Measurements from ENCODE around the gene LEMD3. TPM values are rescaled to one million over a fixed set of nuclear protein-coding genes. Genes with fewer than 3 reads are reported as not detected.

The LEMD3 gene
- total RNA-seq, 1 experiment from 2014 or later = 22.0 TPM

DNA sequence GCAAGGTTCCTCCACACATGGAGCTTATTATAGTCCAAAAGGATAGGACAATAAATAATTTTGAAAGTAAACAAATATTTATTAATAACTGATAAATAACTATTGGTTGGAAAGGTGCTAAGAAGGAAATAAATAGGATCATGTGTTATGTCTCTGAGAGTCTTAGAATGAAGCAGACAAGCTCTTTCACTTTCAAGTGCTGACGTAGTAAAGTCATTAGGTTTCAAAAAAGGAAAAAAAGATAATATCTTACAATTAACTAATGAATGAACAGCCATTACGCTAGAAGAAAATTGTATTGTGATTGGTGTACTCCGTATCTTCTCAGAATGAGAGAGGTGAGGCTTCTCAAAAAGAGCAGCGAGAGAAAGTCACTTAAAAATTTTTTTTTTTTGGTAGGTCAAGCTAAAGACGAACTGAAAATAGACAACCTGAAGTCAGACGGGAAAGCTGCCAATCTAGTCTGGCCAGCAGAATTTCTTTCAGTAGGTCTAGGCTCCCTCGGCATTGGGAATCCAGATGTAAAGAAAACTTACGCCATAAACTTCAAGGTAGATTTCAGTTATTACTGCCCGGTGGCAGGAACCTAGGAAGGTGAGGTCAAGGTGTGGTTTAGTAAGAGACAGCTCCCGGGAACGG, 583 bp upstream of the LEMD3 start:
- DNase-seq (ENCODE audit: low read depth) = no peak

DNA sequence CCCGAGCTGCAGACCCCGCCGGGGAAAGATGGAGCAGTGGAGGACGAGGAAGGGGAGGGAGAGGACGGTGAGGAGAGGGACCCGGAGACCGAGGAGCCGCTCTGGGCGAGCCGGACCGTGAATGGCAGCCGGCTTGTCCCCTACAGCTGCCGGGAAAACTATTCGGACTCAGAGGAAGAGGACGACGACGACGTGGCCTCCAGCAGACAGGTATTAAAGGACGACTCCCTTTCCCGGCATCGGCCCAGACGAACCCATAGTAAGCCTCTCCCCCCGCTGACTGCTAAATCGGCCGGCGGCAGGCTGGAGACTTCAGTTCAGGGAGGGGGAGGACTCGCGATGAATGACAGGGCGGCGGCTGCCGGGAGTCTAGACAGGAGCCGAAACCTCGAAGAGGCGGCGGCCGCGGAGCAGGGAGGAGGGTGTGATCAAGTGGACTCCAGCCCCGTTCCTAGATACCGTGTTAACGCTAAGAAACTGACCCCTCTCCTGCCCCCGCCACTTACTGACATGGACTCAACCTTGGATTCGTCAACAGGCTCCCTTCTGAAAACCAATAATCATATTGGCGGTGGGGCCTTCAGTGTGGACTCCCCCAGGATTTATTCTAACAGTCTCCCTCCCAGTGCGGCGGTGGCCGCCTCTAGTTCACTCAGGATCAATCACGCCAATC, 962 bp downstream of the LEMD3 start:
- DNase-seq (ENCODE audit: low read depth) = peak; percentile 50

DNA sequence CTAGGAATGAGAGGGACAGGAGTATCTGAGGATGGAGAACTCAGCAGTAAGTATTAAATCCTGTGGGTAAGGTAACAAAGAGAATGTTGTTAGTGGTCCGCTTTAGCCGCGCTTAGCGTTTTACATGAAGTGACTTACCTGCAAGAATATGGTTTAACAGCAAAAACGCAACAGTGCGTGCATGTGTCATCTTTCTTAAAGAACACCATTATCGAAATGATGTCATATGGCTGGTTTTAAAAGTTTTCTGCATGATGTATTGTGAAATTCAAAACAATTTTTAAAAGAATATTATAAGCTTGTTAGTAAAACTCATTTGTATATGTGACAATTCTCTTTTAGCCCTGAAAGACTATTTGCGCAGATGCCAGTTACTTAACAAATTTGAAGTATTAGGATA, 1.7 kb downstream of the LEMD3 start:
- DNase-seq (ENCODE audit: low read depth) = no peak

DNA sequence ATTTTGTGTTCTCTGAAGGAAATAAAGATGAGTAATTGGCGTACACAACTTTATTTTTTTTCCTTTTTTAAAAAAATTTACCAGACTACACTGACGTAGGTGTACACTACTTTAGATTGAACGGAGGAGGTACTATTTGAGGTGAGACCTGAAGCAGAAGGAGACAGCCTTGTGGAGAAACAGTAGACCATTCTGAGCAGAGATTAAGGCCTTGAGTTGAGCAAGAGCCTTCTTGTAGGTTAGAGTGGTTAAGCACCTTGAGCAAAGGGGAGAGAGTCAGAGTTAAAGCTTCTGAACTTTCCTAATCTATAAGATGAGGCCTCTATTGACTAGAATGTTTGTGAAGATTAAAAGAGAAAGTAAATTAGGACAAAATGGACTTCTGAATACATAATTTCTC, 2.5 kb downstream of the LEMD3 start:
- no peak for DNase-seq (ENCODE audit: low read depth)

DNA sequence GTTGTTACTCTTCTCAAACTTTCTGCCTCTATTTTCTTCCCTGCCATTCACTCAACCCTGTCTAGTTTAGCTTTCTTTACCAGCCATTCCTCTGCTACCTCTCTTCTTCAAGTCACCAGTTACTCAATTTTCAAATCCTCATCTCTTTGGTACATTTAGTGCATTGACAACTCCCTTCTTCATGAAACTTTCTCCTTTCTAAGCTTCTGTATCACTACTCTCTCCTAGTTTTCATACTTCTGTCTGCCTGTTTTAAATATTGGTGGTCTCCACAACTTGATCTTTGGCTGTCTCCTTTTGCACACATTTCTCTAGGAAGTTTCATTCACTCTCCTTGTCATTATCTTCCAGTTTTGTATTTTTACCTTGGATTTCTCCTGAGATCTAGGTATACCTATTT, 6.0 kb downstream of the LEMD3 start:
- DNase-seq (ENCODE audit: low read depth) = no peak

DNA sequence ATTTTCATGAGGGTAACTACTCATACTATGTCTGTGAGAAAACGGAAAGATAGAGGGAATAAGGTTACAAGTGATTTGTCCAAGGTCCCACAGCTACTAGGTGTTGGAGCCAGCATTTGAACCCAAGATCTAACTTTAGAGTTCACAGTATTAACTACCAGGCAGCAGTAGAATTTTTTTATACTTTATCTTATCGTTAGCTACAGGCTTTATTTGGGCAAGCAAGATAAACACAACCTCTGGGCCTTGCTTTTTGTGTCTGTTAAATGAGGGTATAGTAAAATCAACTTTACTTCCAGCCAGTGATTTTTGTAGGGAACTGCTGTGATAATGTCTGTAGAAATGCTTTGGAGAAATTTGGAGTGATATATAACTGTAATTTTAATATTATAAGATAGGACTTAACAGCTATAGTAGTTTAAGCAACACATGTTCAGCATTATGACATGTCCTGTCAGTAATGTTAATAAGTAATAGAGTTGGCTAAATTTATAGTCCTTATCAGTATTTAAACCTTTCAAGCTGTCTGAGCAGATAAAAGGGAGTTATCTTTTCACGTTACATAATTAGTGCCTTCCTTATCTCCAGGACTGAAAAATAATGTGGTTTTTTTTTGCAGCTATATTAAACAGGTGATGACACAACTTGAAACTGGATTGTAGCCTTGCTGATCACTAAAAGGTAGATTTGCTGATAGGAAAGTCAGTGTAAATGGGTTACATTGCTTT, 12.8 kb downstream of the LEMD3 start:
- DNase-seq (ENCODE audit: low read depth) = no peak

DNA sequence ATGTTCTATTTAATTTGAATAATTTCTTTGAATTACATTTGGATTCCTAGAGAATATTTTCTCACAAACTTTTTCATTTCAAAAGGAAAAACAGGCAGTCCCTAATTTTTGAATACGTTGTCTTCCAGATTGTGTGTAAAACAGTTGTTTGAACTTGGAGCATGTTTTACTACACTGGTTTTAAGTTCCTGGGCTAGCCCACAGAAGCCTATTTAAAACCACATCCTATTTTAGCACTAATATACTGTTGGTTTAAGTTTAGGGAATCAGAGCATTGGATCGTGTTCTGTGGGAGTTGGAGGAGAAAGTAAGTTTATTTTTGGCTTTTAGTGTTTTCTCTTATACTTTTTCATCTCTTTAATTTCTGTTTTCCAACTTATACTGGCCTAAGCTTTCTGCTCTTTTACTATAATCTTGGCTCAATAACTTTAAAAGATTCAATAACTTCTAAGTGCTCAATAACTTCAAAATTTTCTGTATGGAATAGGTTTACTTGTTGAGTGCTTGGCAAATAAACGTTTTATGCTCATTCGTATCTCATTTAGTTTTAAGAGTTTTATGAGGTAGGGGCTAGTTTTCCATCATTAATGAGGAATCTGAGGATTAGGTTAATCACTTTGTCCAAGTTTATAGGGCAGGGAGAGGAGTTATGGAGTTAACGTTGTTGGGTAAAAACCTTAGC, 14.9 kb downstream of the LEMD3 start:
- DNase-seq (ENCODE audit: low read depth) = no peak

DNA sequence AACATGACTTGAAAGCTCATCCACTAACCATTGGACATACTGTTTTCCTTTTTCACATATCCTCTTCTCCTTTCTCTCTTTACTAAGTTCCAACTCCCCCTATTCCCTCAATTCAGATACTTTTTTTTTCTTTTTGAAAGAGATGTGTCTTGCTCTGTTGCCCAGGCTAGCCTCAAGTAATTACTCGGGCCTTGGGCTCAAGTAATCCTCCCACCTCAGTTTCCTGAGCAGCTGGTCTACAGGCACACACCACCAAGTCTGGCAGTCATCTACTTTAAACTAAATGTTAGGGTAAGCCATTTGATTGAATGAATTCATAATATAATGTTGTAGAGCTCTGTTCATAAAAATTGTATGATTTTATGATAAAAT, 15.5 kb downstream of the LEMD3 start:
- DNase-seq (ENCODE audit: low read depth) = no peak

DNA sequence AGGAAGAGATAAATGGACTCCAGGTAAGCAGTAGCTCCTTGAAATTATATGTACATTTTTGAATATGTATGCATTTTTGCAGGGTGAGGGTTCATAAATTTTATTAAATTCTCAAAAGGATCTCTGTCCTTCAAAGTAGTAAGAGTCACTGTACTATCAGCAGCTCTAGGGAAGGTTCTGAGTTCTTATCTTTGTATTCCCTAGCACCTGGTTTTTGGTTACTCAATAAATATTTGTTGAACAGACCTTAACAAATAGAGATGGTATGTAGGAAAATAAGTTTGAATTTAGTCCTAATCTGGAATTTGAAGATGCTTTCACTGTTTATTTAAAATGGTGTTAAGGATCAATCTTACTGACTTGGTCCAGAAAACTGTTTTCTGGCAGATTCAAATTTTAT, 18.3 kb downstream of the LEMD3 start:
- no peak for DNase-seq (ENCODE audit: low read depth)

DNA sequence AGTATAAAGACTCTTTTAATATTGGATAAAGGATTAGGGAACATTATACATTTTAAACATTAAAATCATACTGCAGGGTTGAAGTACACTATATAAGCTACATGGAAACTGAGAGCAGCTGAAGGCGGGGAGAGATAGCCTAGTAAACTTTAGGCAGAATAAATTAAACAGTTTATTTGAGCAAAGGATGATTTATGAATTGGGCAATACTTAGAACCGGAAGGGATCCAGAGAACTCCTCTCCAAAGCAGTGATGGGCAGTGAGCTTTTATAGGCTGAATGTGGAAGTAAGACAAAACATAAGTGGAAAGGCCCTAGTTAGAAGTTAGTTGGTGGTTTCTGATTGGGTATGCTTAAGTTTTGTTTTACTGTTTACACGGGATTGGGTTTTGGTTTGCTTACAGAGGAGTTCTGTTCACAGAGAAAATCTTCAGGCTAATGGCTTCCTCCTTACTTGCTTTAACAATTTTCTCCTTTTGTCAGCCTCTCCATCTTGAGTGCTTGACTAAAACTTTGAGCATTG, 18.9 kb downstream of the LEMD3 start:
- no peak for DNase-seq (ENCODE audit: low read depth)

DNA sequence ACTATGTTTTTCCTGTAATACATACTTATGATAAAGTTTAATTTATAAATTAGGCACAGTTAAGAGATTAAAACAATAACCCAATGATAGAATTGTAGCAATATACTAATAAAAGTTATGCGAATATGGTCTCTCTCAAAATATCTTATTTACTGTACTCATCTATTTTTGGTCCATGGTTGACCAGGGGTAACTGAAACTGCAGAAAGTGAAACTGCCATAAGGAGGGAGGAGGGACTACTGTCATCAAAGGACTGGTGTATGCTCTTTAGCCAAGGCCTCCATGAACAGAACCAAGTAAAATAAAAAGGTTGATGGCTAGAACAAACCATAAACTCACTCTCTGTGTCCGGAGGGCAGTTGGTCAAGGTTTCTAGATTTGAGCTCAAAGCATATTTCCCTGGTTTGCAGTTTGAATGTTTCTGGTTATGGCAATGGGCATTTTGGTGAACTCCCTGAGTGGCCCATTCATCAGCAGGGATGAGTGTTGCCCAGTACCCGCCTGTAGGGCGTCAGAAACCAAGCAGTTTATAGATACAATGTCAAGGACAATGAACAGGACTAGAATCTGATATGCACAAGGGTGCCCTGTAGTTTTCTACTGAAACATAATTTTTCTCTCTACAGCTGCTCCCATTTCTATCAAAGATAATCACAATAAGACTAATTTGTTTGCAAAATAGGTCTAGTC, 19.8 kb downstream of the LEMD3 start:
- DNase-seq (ENCODE audit: low read depth) = no peak

DNA sequence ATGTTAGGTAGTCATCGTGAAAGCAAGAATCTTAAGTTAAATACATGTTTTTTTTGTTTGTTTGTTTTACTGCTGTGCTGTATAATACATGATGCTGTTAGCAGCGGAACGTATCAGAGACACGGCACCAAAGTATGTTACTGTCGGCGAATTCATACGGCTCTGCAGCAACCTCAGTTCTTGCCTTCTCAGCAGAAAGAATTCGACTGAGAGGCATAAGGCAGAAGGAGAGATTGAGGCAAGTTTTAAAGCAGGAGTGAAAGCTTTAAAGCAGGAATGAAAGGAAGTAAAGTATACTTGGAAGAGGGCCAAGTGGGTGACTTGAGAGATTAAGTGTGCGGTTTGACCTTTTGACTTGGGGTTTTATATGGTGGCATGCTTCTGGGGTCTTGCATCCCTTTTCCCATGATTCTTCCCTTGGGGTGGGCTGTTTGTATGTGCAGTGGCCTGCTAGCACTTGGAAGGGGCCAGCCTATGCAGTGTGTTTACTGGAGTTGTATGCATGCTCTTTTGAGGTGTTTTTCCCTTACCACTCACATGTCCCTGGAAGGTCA, 23.7 kb downstream of the LEMD3 start:
- no peak for DNase-seq (ENCODE audit: low read depth)

DNA sequence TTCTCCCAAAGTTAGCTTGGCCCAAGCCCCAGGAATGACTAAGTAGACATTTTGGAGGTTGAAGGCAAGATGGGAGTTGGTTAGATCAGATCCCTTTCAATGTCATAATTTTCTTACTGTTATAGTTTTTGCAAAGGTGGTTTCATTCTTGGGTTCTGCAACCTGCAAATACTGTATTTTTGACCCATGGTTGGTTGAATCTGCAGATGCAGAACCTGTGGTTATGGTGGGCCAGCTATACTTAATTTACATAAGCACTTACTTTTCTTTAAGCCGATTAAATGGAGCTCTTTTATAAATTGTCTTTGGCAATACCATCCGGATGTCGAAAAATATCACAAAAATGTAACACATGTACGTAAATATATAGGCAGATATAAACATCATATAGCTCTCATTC, 25.6 kb downstream of the LEMD3 start:
- no peak for DNase-seq (ENCODE audit: low read depth)

DNA sequence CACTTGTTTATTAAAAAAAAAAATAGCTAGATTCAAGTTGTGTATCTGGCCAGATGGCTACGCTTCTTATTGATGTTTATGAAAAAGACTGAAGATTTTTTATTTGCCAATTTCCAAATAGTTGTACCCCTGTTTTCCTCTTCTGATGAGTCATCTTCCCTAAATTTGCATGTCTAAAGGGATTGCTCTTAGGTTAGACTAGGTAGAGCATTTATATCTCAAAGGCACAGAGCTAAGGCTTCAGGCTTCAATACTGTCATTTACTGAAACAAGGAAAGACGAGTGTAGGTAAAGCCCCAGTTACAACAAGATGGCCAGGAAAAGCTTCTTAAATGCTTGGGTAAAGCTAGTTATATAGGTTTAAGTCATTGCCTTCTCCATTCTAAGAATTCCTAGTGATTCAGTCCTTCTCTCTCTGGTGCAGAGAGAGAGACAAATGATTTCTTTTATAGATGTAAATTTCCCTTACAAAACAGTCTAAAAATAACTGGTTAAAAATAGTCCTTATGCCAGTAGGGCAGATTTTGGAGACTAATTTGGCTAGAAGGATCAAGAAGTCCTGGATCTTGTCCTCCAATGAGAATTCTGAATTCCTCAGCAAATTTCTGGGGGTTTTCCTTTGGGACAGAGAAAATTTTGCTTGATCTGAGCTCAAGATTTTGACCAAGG, 26.1 kb downstream of the LEMD3 start:
- no peak for DNase-seq (ENCODE audit: low read depth)

DNA sequence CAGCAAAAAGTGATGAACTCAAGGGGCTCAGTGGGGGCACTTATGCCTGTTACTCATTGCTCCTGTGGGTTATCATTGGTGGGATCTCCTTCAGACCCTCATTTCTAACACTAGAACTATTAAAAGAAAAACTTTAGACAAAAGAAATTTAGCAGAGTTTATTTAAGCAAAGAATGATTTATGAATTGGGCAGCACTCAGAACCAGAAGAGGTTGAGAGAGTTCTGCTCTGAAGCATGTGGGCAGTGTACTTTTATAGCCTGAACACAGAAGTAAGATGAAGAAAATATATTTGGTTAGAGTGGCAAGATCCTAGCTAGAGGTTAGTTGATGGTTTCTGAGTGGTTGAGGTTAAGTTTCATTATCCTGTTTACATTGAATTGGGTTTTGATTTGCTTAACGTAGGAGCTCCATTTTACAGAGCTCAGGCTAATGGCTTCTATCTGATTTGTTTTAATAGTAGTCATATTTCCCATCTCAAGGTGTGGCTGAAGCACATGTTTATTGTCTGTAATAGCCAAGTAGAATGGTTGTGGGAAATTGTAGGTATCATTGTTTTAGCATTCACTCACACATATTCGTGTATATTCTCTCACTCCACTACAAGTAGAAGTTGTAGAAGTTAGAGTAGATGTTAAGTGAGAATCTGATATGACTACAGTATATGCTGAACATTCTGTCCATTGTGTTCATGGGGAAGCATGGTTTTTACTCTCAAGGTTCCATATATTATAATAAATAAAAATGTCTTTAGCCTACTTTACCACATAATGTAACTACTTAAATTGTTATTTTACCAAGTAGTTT, 27.6 kb downstream of the LEMD3 start:
- DNase-seq (ENCODE audit: low read depth) = no peak

DNA sequence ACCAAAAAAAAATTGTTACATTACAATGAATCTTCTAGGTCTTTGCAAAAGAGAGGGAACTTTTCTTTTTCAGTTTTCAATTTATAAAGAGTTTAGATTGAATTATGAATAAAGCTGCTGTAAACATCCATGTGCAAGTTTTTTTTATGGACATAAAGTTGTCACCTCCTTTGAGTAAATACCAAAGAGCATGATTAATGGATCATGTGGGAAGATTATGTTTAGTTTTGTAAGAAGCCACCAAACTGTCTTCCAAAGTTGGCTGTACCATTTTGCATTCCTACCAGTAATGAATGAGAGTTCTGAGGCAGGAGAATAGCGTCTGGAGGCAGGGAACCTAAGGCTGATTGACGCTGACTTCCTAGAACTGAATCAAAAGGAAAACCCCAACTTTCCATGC, 30.2 kb downstream of the LEMD3 start:
- DNase-seq (ENCODE audit: low read depth) = peak; percentile 5

DNA sequence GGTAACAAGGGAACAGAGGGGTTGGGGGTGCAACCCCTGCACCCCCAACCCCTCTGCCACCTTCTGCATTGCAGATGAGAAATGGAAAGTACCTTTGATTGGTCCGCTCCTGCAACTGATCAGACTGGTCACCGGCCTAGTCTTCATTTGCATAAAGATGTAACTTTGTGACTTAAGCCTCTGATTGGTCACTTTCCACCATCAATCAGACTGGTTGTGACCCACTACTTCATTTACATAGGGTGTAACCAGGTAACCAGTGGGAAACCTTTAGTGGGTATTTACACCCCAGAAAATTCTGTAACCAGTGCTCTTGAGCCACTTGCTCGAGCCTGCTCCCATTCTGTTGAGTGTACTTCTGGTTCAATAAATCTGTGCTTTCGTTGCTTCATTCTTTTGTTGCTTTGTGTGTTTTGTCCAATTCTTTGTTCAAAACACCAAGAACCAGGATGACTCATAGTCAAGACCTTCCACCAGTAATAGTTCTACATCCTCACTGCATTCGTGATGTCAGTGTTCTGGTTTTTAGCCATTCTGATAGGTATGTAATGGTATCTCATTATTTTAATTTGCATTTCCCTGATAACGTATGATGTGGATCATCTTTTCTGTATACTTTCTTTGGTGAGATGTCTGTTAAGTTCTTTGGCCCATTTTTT, 30.8 kb downstream of the LEMD3 start:
- DNase-seq (ENCODE audit: low read depth) = peak; percentile 5

DNA sequence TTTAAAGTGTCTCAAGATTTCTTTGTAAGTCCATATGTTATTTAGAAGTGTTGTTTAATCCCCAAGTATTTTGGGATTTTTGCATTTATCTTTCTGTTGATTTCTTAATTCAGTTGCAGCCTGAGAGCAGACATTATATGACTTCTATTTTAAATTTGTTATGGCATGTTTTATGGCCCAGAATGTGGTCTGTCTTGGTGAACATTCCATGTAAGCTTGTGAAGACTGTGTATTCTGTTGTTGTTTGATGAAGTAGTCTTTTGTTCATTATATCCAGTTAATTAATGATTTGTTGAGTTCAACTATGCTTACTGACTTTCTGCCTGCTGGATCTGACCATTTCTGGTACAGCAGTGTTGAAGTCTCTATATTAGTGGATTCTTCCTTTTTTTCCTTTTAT, 34.0 kb downstream of the LEMD3 start:
- no peak for DNase-seq (ENCODE audit: low read depth)

DNA sequence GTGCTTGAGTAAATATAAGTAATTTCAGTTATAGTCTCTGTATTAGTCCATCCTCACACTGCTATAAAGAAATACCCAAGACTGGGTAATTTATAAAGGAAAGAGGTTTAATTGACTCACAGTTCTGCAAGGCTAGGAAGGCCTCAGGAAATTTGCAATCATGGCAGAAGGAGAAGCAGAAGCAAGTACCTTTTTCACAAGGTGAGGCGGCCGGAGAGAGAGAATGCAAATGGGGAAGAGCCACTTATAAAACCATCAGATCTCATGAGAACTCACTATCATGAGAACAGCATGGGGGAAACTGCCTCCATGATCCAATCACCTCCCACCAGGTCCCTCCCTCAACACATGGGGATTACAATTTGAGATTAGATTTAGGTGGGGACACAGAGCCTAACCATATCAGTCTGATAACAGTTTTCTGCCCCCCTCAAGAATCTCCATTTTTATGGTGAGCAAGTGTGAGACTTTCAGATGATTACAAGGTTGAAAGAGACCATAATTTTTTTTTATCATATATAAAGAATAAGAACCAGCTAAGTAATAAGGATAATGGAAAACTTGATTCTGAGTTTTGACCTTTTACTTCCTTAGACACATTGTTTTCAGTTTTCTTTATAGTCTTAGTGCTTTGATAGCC, 35.6 kb downstream of the LEMD3 start:
- no peak for DNase-seq (ENCODE audit: low read depth)
